Neural cell (in vitro differentiated cells): Measurements from ENCODE around the gene TENM3.

Experiments used
- CTCF ChIP-seq: fragments of 450-650 bp; IDR thresholded peaks from 2 replicates; pipeline ENCODE4 v1.5.1; 2014; ENCODE audit warnings: antibody characterized with exemption, mild to moderate bottlenecking, moderate library complexity; ENCODE audit not compliant: poor library complexity, severe bottlenecking
- EP300 ChIP-seq: fragments of 450-650 bp; conservative IDR thresholded peaks from 2 replicates; pipeline ENCODE4 v1.6.1; 2014; ENCODE audit warnings: antibody characterized with exemption, mild to moderate bottlenecking, moderate library complexity; ENCODE audit not compliant: poor library complexity, severe bottlenecking

- TF ChIP-seq EP300 (no peak), CTCF (no peak)
Observed at GRCh38 chr4:182552948-182553347, 309.7 kb downstream of the TENM3 start.
